Lower leg skin (tissue), 3 donors: ENCODE data around the gene CEP112.

Experiments used
- CTCF ChIP-seq, 3 donors: fragments of 450-650 bp; IDR thresholded peaks; one replicate each; pipeline ENCODE4 v1.5.1; 2016; ENCODE audit warnings: antibody characterized with exemption in 3 of 3, mild to moderate bottlenecking in 3 of 3, moderate library complexity in 2 of 3
- POLR2A ChIP-seq, 2 donors: fragments of 450-650 bp; IDR thresholded peaks; one replicate each; pipeline ENCODE4 v1.6.1; 2016 to 2017; ENCODE audit warnings: antibody characterized with exemption in 2 of 2, mild to moderate bottlenecking in 1 of 2, moderate library complexity in 1 of 2

GRCh38 chr17:65593855-65594845, 597.8 kb downstream of the CEP112 start:
- TF ChIP-seq CTCF (IDR thresholded peaks at IDR 0.05) (no peak), POLR2A (IDR thresholded peaks at IDR 0.05) (no peak)
